ENCODE data around the gene CDH15.

GRCh38 chr16:89184677-89184932 lies 13.1 kb downstream of the CDH15 start:
- TF ChIP-seq CTCF (conservative IDR thresholded peaks at IDR 0.05; ENCODE audit: low read depth, low read length) (no peak), EZH2 (IDR thresholded peaks at IDR 0.05; ENCODE audit: low read length, unreplicated experiment) (no peak)
